ENCODE measurements around the gene ME3.

ME3 gene

GRCh38 chr11:86500500-86501140, 171.8 kb downstream of the ME3 start:
- POLR2A ChIA-PET, result no interaction called here
- TF ChIP-seq, protein P1, sequence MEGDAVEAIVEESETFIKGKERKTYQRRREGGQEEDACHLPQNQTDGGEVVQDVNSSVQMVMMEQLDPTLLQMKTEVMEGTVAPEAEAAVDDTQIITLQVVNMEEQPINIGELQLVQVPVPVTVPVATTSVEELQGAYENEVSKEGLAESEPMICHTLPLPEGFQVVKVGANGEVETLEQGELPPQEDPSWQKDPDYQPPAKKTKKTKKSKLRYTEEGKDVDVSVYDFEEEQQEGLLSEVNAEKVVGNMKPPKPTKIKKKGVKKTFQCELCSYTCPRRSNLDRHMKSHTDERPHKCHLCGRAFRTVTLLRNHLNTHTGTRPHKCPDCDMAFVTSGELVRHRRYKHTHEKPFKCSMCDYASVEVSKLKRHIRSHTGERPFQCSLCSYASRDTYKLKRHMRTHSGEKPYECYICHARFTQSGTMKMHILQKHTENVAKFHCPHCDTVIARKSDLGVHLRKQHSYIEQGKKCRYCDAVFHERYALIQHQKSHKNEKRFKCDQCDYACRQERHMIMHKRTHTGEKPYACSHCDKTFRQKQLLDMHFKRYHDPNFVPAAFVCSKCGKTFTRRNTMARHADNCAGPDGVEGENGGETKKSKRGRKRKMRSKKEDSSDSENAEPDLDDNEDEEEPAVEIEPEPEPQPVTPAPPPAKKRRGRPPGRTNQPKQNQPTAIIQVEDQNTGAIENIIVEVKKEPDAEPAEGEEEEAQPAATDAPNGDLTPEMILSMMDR (IDR thresholded peaks at IDR 0.05; ENCODE audit: insufficient read depth, low read length, missing control alignments), result no peak
- H3K4me3 ChIP-seq (ENCODE audit: low read depth, low read length), result no peak overlapping the region
- CTCF ChIA-PET, result no interaction called here
- DNase-seq (ENCODE audit: low read depth, low spot score), result no peak

DNA sequence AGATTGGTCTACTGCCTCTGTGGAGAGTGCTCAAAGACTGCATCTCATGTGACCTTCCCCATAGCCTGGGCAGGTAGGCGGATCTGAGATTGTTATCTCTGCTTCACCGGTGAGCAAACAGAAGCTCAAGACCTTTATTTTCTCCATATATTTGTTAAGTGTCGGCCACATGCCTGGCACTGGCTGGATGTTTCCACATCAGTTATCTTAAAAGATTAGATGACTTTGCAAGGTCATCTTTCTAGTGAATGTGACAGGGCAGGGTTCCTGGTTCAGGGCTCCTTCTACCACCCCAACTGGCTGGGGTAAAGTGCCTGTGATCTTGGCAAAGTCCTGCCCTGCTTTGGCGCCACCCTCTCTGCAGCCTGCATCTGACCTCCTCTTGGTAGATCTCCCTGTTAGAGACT, 172.7 kb downstream of the ME3 start:
- no peak for DNase-seq (ENCODE audit: low read depth, low spot score)
- TF ChIP-seq, protein P1 (IDR thresholded peaks at IDR 0.05; ENCODE audit: insufficient read depth, low read length, missing control alignments), result no peak
- H3K4me3 ChIP-seq (ENCODE audit: low read depth, low read length), result no peak overlapping the region
- CTCF ChIA-PET, result no interaction called here
- POLR2A ChIA-PET, result no interaction called here

- CTCF ChIA-PET, result interaction anchor here (1.4 to 2.7 kb wide), 2 partner anchors 13 to 111 kb away, joined by 3 to 9 read pairs; no protein-coding TSS in a partner anchor
- H3K4me3 ChIP-seq (ENCODE audit: low read depth, low read length), result no peak overlapping the region
- POLR2A ChIA-PET, result interaction anchor here (0.9 to 1.6 kb wide), 2 partner anchors 13 to 14 kb away, joined by 3 to 10 read pairs; no protein-coding TSS in a partner anchor
- TF ChIP-seq, protein P1 (IDR thresholded peaks at IDR 0.05; ENCODE audit: insufficient read depth, low read length, missing control alignments), result no peak
- no peak for DNase-seq (ENCODE audit: low read depth, low spot score)
These were observed 174.6 kb downstream of the ME3 start for GRCh38 chr11:86497836-86498235.

- CTCF ChIA-PET, result interaction anchor here (2.7 kb wide), 1 partner anchor 12 kb away, joined by 9 read pairs; no protein-coding TSS in a partner anchor
These were observed 175.1 kb downstream of the ME3 start for GRCh38 chr11:86497310-86497709.

GRCh38 chr11:86495351-86495750, 177.1 kb downstream of the ME3 start:
- POLR2A ChIA-PET, result interaction anchor here (1.1 kb wide), 1 partner anchor 35 kb away, joined by 4 read pairs; no protein-coding TSS in a partner anchor
- DNase-seq (ENCODE audit: low read depth, low spot score), result no peak
- CTCF ChIA-PET, result interaction anchor here (0.9 to 1.0 kb wide), 2 partner anchors 11 kb away, joined by 3 read pairs; no protein-coding TSS in a partner anchor
- no peak overlapping the region for H3K4me3 ChIP-seq (ENCODE audit: low read depth, low read length)
- TF ChIP-seq, protein P1 (IDR thresholded peaks at IDR 0.05; ENCODE audit: insufficient read depth, low read length, missing control alignments), result no peak

More at GRCh38 chr11:86497310-86497709, 175.1 kb downstream of the ME3 start:
- TF ChIP-seq, protein P1 (IDR thresholded peaks at IDR 0.05; ENCODE audit: insufficient read depth, low read length, missing control alignments), result no peak
- POLR2A ChIA-PET, result interaction anchor here (0.9 to 1.6 kb wide), 2 partner anchors 12 to 13 kb away, joined by 3 to 10 read pairs; no protein-coding TSS in a partner anchor
- H3K4me3 ChIP-seq (ENCODE audit: low read depth, low read length), result no peak overlapping the region
- peak; percentile 54 for DNase-seq (ENCODE audit: low read depth, low spot score)

DNA sequence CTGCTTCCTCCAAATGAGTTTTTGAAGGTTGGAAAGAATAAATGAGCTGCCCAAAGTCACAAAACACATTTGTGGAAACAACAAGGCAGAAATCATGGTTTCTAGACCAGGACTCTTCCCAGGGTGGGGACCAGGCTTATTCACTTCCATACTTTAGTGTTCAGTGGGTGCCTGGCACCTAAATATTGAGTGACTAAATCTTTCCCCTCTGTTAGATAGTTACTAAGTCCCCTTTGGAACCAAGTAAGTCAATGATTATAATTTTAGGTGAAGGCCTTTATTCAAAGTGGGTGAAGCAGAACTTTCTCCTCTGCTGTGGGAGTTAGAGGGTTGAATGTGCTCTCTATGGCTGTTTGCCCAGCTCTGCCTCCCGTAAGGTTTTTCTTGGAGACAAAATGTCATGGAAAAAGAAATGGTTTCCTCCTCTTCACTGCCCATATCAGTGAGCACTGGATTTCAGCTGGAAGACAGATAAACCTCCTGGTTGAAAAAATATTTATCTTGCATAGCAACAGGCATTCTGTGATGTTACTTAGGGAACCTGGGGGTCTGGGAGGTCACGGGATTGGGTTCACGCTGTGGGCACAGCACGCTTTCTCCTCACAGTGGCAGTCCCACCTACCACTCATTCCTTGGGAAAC, 179.9 kb downstream of the ME3 start:
- no peak for DNase-seq (ENCODE audit: low read depth, low spot score)
- CTCF ChIA-PET, result no interaction called here
- H3K4me3 ChIP-seq (ENCODE audit: low read depth, low read length), result no peak overlapping the region
- POLR2A ChIA-PET, result no interaction called here
- TF ChIP-seq, protein P1 (IDR thresholded peaks at IDR 0.05; ENCODE audit: insufficient read depth, low read length, missing control alignments), result no peak

All from AG04449 (cell line).